Chondrocyte (in vitro differentiated cells): ENCODE results near the gene PDZD7. TPM values are rescaled to one million over a fixed set of nuclear protein-coding genes. Genes with fewer than 3 reads are reported as not detected.

Source experiments
- DNase-seq: peaks from one replicate; pipeline ENCODE4 v3.0.0; 2021; ENCODE audit warnings: mixed read lengths, low spot score
- H3K27ac Mint-ChIP-seq: one replicate; pipeline ENCODE4 v1.8.0; 2021; ENCODE audit warnings: mild to moderate bottlenecking, moderate library complexity, mixed read lengths; ENCODE audit not compliant: unreplicated experiment
- H3K27me3 Mint-ChIP-seq: 2 replicates; pipeline ENCODE4 v1.8.0; 2021; ENCODE audit warnings: low read depth, mixed read lengths
- H3K36me3 Mint-ChIP-seq: 2 replicates; pipeline ENCODE4 v1.8.0; 2021; ENCODE audit warnings: low read depth, mixed read lengths
- H3K4me1 Mint-ChIP-seq: 2 replicates; pipeline ENCODE4 v1.8.0; 2021; ENCODE audit warnings: low read depth, mild to moderate bottlenecking, mixed read lengths
- H3K4me3 Mint-ChIP-seq: one replicate; pipeline ENCODE4 v1.8.0; 2021; ENCODE audit warnings: mild to moderate bottlenecking, moderate library complexity, mixed read lengths; ENCODE audit not compliant: unreplicated experiment
- H3K9me3 Mint-ChIP-seq: 2 replicates; pipeline ENCODE4 v1.8.0; 2021; ENCODE audit warnings: low read depth, mixed read lengths
- CTCF ChIP-seq: fragments of 200-600 bp; sonication (generic); IDR thresholded peaks from 2 replicates; pipeline ENCODE4 v1.5.0; 2021; ENCODE audit warnings: antibody characterized with exemption, mild to moderate bottlenecking, moderate library complexity
- total RNA-seq: library from RNA; stranded (reverse); gene quantifications from 3 replicates; pipeline ENCODE4 v1.2.1, GENCODE V29; 2021

The PDZD7 gene
- total RNA-seq, 1 donor from 2014 or later = 1.8 TPM

GRCh38 chr10:101005869-101006567 is 24.9 kb downstream of the PDZD7 start:
- Mint-ChIP-seq H3K27me3 (no peaks in the 10 kb centered on the region), H3K9me3 (no peaks in the 10 kb centered on the region), H3K36me3 (peaks cover 8% of the 10 kb centered on the region), H3K27ac (no peak overlapping the region), H3K4me1 (peaks cover 25% of the 10 kb centered on the region), H3K4me3 (no peak overlapping the region)
- no peak for TF ChIP-seq CTCF
- no peak for DNase-seq

- H3K27ac Mint-ChIP-seq = no peak overlapping the region
- H3K36me3 Mint-ChIP-seq = peaks cover 8% of the 10 kb centered on the region
- TF ChIP-seq CTCF = no peak
- DNase-seq = peak; percentile 84
- H3K4me1 Mint-ChIP-seq = peaks cover 29% of the 10 kb centered on the region
- H3K9me3 Mint-ChIP-seq = no peaks in the 10 kb centered on the region
- no peak overlapping the region for H3K4me3 Mint-ChIP-seq
- no peaks in the 10 kb centered on the region for H3K27me3 Mint-ChIP-seq
Observed at GRCh38 chr10:101005361-101005760, 25.6 kb downstream of the PDZD7 start.

DNA sequence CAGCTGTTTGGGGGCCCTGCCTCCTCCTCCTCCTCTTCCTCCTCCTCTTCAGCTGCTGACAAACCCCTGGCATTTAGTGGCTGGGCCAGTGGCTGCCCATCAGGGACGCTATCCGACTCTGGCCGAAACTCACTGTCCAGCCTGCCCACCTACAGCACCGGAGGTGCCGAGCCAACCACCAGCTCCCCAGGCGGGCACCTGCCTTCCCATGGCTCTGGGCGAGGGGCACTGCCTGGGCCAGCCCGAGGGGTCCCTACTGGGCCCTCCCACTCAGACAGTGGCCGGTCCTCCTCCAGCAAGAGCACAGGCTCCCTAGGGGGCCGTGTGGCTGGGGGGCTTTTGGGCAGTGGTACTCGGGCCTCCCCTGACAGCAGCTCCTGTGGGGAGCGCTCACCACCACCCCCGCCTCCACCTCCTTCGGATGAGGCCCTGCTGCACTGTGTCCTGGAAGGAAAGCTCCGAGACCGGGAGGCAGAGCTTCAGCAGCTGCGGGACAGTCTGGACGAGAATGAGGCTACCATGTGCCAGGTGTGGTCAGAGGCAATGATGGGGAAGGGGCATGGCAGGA is 27.2 kb downstream of the PDZD7 start:
- peaks cover 8% of the 10 kb centered on the region for H3K36me3 Mint-ChIP-seq
- H3K27ac Mint-ChIP-seq = no peak overlapping the region
- no peaks in the 10 kb centered on the region for H3K9me3 Mint-ChIP-seq
- H3K4me1 Mint-ChIP-seq = peaks cover 31% of the 10 kb centered on the region
- H3K4me3 Mint-ChIP-seq = no peak overlapping the region
- no peak for TF ChIP-seq CTCF
- DNase-seq = peak; percentile 84
- no peaks in the 10 kb centered on the region for H3K27me3 Mint-ChIP-seq

DNA sequence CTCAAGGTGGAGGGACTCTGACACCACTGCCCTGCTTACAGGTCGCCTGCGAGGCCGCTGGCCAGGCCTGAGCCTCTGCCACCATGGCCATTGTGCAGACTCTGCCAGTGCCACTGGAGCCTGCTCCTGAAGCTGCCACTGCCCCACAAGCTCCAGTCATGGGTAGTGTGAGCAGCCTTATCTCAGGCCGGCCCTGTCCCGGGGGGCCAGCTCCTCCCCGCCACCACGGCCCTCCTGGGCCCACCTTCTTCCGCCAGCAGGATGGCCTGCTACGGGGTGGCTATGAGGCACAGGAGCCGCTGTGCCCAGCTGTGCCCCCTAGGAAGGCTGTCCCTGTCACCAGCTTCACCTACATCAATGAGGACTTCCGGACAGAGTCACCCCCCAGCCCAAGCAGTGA is 28.5 kb downstream of the PDZD7 start:
- Mint-ChIP-seq H3K27me3 (no peaks in the 10 kb centered on the region), H3K4me1 (peaks cover 33% of the 10 kb centered on the region), H3K9me3 (no peaks in the 10 kb centered on the region), H3K4me3 (no peak overlapping the region), H3K27ac (peak overlapping the region; percentile 94), H3K36me3 (peaks cover 8% of the 10 kb centered on the region)
- peak; percentile 92 for DNase-seq
- no peak for TF ChIP-seq CTCF

DNA sequence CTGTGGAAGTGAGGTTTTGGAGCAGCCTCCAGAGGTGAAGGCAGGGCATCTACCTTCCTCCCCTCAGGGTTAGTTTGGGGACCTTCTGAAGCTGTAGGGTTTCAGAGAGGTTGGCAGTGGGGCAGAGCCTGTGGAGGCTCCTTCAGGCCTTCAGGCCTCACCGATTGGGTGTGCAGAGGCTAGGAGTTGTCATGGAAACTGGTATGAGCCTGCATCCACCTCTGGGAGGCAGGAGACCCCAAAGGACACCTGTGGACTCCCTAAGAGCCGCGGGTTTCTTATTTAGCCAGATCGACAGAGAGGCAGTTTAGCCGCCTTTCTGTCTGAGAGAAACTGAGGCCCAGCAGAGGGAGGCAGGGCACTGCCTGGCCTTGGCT is 29.3 kb downstream of the PDZD7 start:
- Mint-ChIP-seq H3K27me3 (no peaks in the 10 kb centered on the region), H3K4me1 (peaks cover 34% of the 10 kb centered on the region), H3K27ac (peak overlapping the region; percentile 94), H3K9me3 (no peaks in the 10 kb centered on the region), H3K36me3 (peaks cover 8% of the 10 kb centered on the region), H3K4me3 (peak overlapping the region; percentile 95)
- DNase-seq = no peak
- no peak for TF ChIP-seq CTCF
